Stomach (tissue), 9 donors: ENCODE data around the gene PNMA8A. TPM values are rescaled to one million over a fixed set of nuclear protein-coding genes. Genes with fewer than 3 reads are reported as not detected.

Experiments
- DNase-seq, 2 donors: peaks; one replicate each; pipeline versions ENCODE4 v3.0.0 to v3.0.0-alpha.2; 2013 to 2019
- H3K27ac ChIP-seq, 5 donors: fragments of 200-600 bp in 4 of 5; sonication (generic) in 4 of 5; one replicate each; pipeline ENCODE4 v1.5.1; 2013 to 2019; ENCODE audit warnings: mild to moderate bottlenecking in 1 of 5, moderate library complexity in 1 of 5
- H3K27me3 ChIP-seq, 3 donors: fragments of 200-600 bp; sonication (generic); one replicate each; pipeline ENCODE4 v1.5.1; 2017 to 2019; ENCODE audit warnings: mixed run types in 1 of 3
- H3K36me3 ChIP-seq, 4 donors: fragments of 200-600 bp; sonication (generic); 1 replicate in 3 of 4; 2 replicates in 1 of 4; pipeline ENCODE4 v1.5.1; 2016 to 2019
- H3K4me1 ChIP-seq, 4 donors: fragments of 200-600 bp; sonication (generic); one replicate each; pipeline ENCODE4 v1.5.1; 2016 to 2019
- H3K4me3 ChIP-seq, 4 donors: fragments of 200-600 bp; sonication (generic) in 3 of 4; one replicate each; pipeline ENCODE4 v1.5.1; 2016 to 2019; ENCODE audit warnings: mild to moderate bottlenecking in 1 of 4
- H3K9me3 ChIP-seq, 4 donors: fragments of 200-600 bp; sonication (generic); one replicate each; pipeline ENCODE4 v1.5.1; 2016 to 2019
- CTCF ChIP-seq, 7 experiments: fragments of 450-650 bp in 4 of 7; fragments of 200-600 bp in 3 of 7; sonication (generic) in 3 of 7; IDR thresholded peaks; one replicate each; pipeline ENCODE4 v1.5.1; 2016 to 2019; ENCODE audit warnings: antibody characterized with exemption in 7 of 7, control low read depth in 2 of 7, mild to moderate bottlenecking in 1 of 7
- EP300 ChIP-seq: sonication (generic); formaldehyde crosslinking; IDR thresholded peaks from one replicate; pipeline ENCODE4 v1.6.1; 2017; ENCODE audit warnings: antibody characterized with exemption
- POLR2A ChIP-seq, 4 donors: fragments of 450-650 bp; IDR thresholded peaks; one replicate each; pipeline ENCODE4 v1.6.1; 2016; ENCODE audit warnings: antibody characterized with exemption in 4 of 4, control low read depth in 2 of 4, mild to moderate bottlenecking in 1 of 4, moderate library complexity in 1 of 4
- POLR2AphosphoS5 ChIP-seq, 3 donors: sonication (generic); formaldehyde crosslinking; IDR thresholded peaks; one replicate each; pipeline ENCODE4 v1.6.1; 2016; ENCODE audit warnings: antibody characterized with exemption in 3 of 3
- WGBS, 5 donors: extraction: QIAGEN DNeasy Blood & Tissue Kit in 3 of 5; methylation state at CpG; one replicate each; pipeline versions ENCODE4 v1.1.5 to v1.1.7; 2013 to 2018; 5-methylcytosine and 5-hydroxymethylcytosine counted together
- intact Hi-C: fragments of 100-400 bp; cut with DNase I; formaldehyde crosslinking; loops from one replicate; pipeline ENCODE4 v1.15.1; 2023; ENCODE audit warnings: low total_unique reads
- polyA plus RNA-seq, 3 donors: library from polyadenylated mRNA; stranded (reverse); fragments of 200-250 nt; gene quantifications; one replicate each; pipeline ENCODE4 v1.2.3, GENCODE V29; 2013
- total RNA-seq, 5 donors: library from RNA; depleted of rRNA; stranded (reverse); fragments of >200 nt; gene quantifications; one replicate each; pipeline versions ENCODE4 v1.1.0 to v1.2.3, GENCODE V29; 2014 to 2016
- donor health status: healthy with polysubstance abuse.
- donor health status: Bipolar disorder and iron deficiency.
- donor health status: healthy.

Gene PNMA8A
- total and polyA plus RNA-seq, 8 donors, result 0.43 to 4.8 (median 1.4) TPM; not detected in 2

DNA sequence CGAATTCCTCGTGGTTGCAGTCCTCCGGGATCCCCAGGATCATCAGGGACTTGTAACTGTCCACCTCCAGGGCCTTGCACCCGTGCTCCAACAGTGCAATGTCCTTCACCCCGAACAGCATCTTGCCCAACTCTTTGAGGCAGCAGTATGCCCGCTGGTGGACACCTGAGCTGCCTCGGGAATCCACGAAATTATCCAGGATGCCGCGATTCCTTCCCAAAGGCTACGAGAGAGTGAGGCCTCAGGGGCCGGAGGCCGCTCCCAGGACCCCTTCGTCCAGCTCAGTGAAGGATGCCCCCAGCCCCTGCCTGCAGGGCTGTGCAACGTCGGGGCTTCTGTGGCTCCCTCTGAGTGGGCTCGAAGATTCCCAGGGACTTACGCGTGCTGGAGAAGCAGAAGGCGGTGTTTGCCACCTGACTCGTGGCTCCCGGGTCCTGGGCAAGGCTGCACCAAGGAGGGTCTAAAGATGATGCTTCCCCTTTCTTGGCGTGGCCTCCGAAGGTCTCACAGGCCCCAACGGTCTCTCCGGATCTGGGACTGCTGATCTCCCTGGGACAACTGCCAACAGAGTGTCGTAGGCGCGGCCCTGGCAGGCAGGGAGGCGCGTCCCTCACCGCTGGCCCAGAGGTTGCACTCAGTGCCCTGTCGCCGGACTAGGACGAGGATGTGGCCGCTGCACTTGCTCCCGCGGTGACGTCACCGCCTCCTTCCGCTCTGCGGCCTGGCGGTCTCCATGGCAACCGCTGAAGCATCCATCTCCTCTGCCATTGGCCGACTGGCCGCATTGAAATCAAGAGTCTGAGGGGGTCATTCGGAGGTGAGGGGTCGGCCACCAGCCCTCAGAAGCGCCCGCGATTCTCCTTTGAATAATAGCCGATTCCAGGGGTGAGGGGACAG is 42.9 kb downstream of the PNMA8A start, which contains the start of gene PNMA8C:
PNMA8C (minus strand) TSS at position 698 of the 897 bp plus-strand sequence; CDS start at position 121, 577 bp downstream.
- H3K27me3 ChIP-seq, result peaks cover 0 to 91% (median 25%) of the 10 kb centered on the region in 3 donors
- H3K4me1 ChIP-seq, result peaks cover 6 to 31% (median 19%) of the 10 kb centered on the region in 4 donors
- no peaks in the 10 kb centered on the region for H3K9me3 ChIP-seq
- intact Hi-C loops, result no loop called here
- TF ChIP-seq EP300, result no peak
- no peak for TF ChIP-seq POLR2A (IDR thresholded peaks at IDR 0.05)
- no peak for TF ChIP-seq POLR2AphosphoS5 (IDR thresholded peaks at IDR 0.05)
- TF ChIP-seq CTCF (IDR thresholded peaks at IDR 0.05), result no peak
- 28 to 40% (median 29%) methylated on average over 17 to 52 of the region's 52 CpGs for WGBS, 5 donors
- peak; percentile 50 to 91 for DNase-seq
- peak within 1 kb of the TSS; percentile 8 to 34 (median 18) for H3K4me3 ChIP-seq
- H3K27ac ChIP-seq, result peak within 1 kb of the TSS in 1 of 5 donors; percentile 13
- no peaks in the 10 kb centered on the region for H3K36me3 ChIP-seq

- Histone ChIP-seq H3K27me3 (peaks cover 0 to 85% (median 25%) of the 10 kb centered on the region in 3 donors), H3K27ac (no peak overlapping the region), H3K4me3 (no peak overlapping the region), H3K9me3 (no peaks in the 10 kb centered on the region), H3K4me1 (peaks cover 6 to 31% (median 19%) of the 10 kb centered on the region in 4 donors), H3K36me3 (no peaks in the 10 kb centered on the region)
- TF ChIP-seq EP300, result no peak
- TF ChIP-seq CTCF (IDR thresholded peaks at IDR 0.05), result no peak
- no peak for TF ChIP-seq POLR2A (IDR thresholded peaks at IDR 0.05)
- 79 to 87% (median 80%) methylated on average over 17 of the region's 17 CpGs for WGBS, 5 donors
- DNase-seq, result no peak
- intact Hi-C loops, result no loop called here
These were observed 43.8 kb downstream of the PNMA8A start for GRCh38 chr19:46427518-46428045.

- no peaks in the 10 kb centered on the region for H3K36me3 ChIP-seq
- peak overlapping the region in 3 of 5 donors; percentile 22 to 54 (median 50) for H3K27ac ChIP-seq
- intact Hi-C loops, result no loop called here
- peaks cover 0 to 83% (median 24%) of the 10 kb centered on the region in 3 donors for H3K27me3 ChIP-seq
- TF ChIP-seq EP300, result no peak
- peaks cover 6 to 31% (median 19%) of the 10 kb centered on the region in 4 donors for H3K4me1 ChIP-seq
- WGBS, 5 donors, result 1 to 3% (median 2%) methylated on average over 31 to 32 of the region's 32 CpGs
- H3K9me3 ChIP-seq, result no peaks in the 10 kb centered on the region
- peak; percentile 55 to 96 for DNase-seq
- peak overlapping the region; percentile 54 to 58 (median 56) for H3K4me3 ChIP-seq
These were observed 44.7 kb downstream of the PNMA8A start for GRCh38 chr19:46426506-46427162.

DNA sequence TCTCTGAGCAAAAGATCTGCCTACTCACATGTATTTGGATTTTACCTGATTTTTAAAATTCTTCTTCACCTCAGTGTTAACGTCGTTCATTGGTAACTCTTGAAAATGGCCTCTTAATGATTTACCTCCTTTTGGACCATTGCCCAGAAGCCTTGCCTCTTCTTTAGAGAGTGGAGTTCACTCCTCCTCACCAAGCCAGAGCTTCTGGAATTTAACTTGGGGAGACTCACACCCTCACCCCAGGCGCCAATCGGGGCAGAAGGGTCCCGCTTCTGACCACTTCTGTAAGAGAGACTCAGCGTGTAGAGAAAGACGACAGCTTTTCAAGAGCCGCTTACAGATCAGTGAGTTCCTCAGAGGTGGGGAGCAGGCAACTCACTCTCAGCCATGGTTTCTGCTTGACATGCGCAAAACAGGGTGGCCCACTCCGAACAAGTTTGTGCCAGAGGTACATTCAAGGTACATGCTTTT is 45.3 kb downstream of the PNMA8A start:
- Histone ChIP-seq H3K4me1 (peaks cover 6 to 31% (median 19%) of the 10 kb centered on the region in 4 donors), H3K9me3 (no peaks in the 10 kb centered on the region), H3K27ac (peak overlapping the region in 3 of 5 donors; percentile 22 to 54 (median 50)), H3K4me3 (peak overlapping the region; percentile 54 to 58 (median 56)), H3K27me3 (peaks cover 0 to 78% (median 19%) of the 10 kb centered on the region in 3 donors), H3K36me3 (no peaks in the 10 kb centered on the region)
- WGBS, 5 donors, result 0 to 7% (median 2%) methylated on average over 9 to 10 of the region's 10 CpGs
- peak in 1 of 2 donors; percentile 87 for DNase-seq
- intact Hi-C loops, result no loop called here
- TF ChIP-seq EP300 (no peak), CTCF (IDR thresholded peaks at IDR 0.05) (no peak), POLR2A (IDR thresholded peaks at IDR 0.05) (no peak), POLR2AphosphoS5 (IDR thresholded peaks at IDR 0.05) (no peak)
